Effector memory CD8-positive, alpha-beta T cell (primary cell): ENCODE results near the gene RASSF4.

ENCODE experiments used
- ATAC-seq: fragments of 150-1000 bp; cut with Tn5 transposase; replicated peaks from 2 replicates; pipeline ENCODE4 v1.10.0; 2021; ENCODE audit warnings: mild to moderate bottlenecking, moderate library complexity
- DNase-seq, 3 experiments: peaks; one replicate each; pipeline ENCODE4 v3.0.0; 2021
- H3K27ac Mint-ChIP-seq, 2 donors: one replicate each; pipeline ENCODE4 v1.8.0; 2022; ENCODE audit warnings: mild to moderate bottlenecking in 2 of 2, mixed read lengths in 2 of 2, moderate library complexity in 2 of 2
- H3K27me3 Mint-ChIP-seq, 2 donors: one replicate each; pipeline ENCODE4 v1.8.0; 2022; ENCODE audit warnings: mixed read lengths in 2 of 2
- H3K36me3 Mint-ChIP-seq: one replicate; pipeline ENCODE4 v1.8.0; 2022; ENCODE audit warnings: mild to moderate bottlenecking, moderate library complexity, mixed read lengths; ENCODE audit not compliant: insufficient read depth
- H3K4me1 Mint-ChIP-seq, 2 donors: one replicate each; pipeline ENCODE4 v1.8.0; 2022; ENCODE audit warnings: low read depth in 2 of 2, mixed read lengths in 2 of 2
- H3K4me3 Mint-ChIP-seq, 2 donors: one replicate each; pipeline ENCODE4 v1.8.0; 2022; ENCODE audit warnings: mild to moderate bottlenecking in 2 of 2, mixed read lengths in 2 of 2, moderate library complexity in 2 of 2
- H3K9me3 Mint-ChIP-seq, 2 donors: one replicate each; pipeline ENCODE4 v1.8.0; 2022; ENCODE audit warnings: mixed read lengths in 2 of 2
- total RNA-seq, 9 experiments: gene quantifications; one replicate each; lab custom pipeline; 2026; lab: John Stamatoyannopoulos, UW

Gene RASSF4
- total RNA-seq = 0.20 to 16.1 (median 1.1) reads per million in 9 experiments

DNA sequence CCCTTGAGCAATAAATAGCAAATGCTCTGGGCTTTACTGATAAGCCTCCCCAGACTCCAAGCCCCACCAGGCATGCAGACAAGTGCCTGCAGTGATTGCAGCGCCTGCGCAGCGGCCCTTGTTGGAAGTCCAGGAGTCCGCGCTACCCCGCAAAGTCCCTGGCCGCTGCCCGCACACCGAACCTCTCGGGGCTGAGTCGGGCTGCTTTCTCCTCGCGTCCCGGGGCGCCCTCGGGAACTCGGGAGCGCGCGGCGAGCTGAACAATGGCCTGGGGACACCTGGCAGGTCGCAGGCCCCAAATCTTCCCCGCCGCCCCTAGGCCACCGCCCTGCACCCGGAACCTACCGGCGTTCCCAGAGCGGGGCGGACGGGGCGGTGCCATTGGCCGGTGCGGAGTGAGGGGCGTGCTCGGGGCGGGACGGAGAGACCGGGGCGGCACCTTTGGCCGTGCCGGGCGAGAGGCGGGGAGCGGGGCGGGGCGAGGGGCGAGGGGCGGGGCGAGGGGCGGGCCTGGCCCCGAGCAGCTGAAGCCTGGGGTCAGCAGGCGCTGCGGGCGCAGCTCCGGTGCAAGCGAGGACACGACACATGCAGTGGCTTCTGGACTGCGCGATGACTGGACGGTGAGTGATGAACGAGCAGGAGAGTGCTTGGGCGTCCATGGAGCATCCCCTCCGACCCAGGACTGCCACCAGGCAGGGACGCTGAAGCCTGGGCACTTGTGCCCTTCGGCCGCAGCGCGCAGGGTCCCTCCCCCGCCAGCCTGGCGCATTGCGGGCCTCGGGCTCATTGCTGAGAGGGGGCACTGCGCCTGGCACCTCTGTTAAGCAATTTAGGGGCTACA, at the start of gene RASSF4:
Gene RASSF4 (plus strand): TSS at position 556 of the 841 bp plus-strand sequence. CDS start 10,401 bp downstream, outside the sequence.
- peaks cover 14% of the 10 kb centered on the region for H3K36me3 Mint-ChIP-seq
- peaks cover 0 to 7% of the 10 kb centered on the region in 2 donors for H3K27me3 Mint-ChIP-seq
- no peaks in the 10 kb centered on the region for H3K9me3 Mint-ChIP-seq
- H3K4me1 Mint-ChIP-seq = peaks cover 33 to 43% of the 10 kb centered on the region in 2 donors
- ATAC-seq = peak; percentile 99
- H3K27ac Mint-ChIP-seq = peak within 1 kb of the TSS; percentile 78 to 86
- peak; percentile 89 to 91 (median 89) for DNase-seq
- peak within 1 kb of the TSS; percentile 83 to 85 for H3K4me3 Mint-ChIP-seq

DNA sequence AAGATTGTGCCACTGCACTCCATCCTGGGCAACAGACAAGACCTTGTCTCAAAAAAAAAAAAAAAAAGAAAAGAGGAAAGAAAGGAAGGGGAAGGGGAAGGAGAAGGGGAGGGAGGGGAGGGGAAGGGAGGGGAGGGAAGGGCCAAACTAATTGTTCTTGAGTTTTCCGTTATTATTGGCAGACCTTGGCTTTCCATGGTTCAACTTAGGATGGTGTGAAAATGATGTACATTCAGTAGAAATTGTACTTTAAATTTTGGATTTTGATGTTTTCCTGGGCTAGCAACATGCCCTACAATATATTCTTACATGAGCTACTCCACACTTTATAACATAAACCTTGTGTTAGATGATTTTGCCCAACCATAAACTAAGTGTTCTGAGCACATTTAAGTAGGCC, 49.7 kb upstream of the RASSF4 start:
- no peaks in the 10 kb centered on the region for H3K9me3 Mint-ChIP-seq
- DNase-seq (no peak), ATAC-seq (no peak)
- H3K36me3 Mint-ChIP-seq = no peaks in the 10 kb centered on the region
- no peak overlapping the region for H3K27ac Mint-ChIP-seq
- H3K4me1 Mint-ChIP-seq = peaks cover 8 to 12% of the 10 kb centered on the region in 2 donors
- no peak overlapping the region for H3K4me3 Mint-ChIP-seq
- peaks cover 17 to 21% of the 10 kb centered on the region in 2 donors for H3K27me3 Mint-ChIP-seq

GRCh38 chr10:44910602-44911001, 49.0 kb upstream of the RASSF4 start:
- H3K4me1 Mint-ChIP-seq = peaks cover 8 to 12% of the 10 kb centered on the region in 2 donors
- H3K27ac Mint-ChIP-seq = no peak overlapping the region
- H3K4me3 Mint-ChIP-seq = no peak overlapping the region
- no peaks in the 10 kb centered on the region for H3K9me3 Mint-ChIP-seq
- no peaks in the 10 kb centered on the region for H3K36me3 Mint-ChIP-seq
- peaks cover 17 to 25% of the 10 kb centered on the region in 2 donors for H3K27me3 Mint-ChIP-seq
- no peak for ATAC-seq
- no peak for DNase-seq

GRCh38 chr10:44911081-44911540, 48.5 kb upstream of the RASSF4 start, which contains the start of gene TMEM72:
TMEM72 (plus strand) TSS chr10:44911337; CDS start chr10:44911513, 176 bp downstream.
- no peak within 1 kb of the TSS for H3K27ac Mint-ChIP-seq
- H3K27me3 Mint-ChIP-seq = peaks cover 17 to 30% of the 10 kb centered on the region in 2 donors
- no peak for DNase-seq
- peaks cover 8 to 12% of the 10 kb centered on the region in 2 donors for H3K4me1 Mint-ChIP-seq
- no peak within 1 kb of the TSS for H3K4me3 Mint-ChIP-seq
- H3K9me3 Mint-ChIP-seq = no peaks in the 10 kb centered on the region
- no peaks in the 10 kb centered on the region for H3K36me3 Mint-ChIP-seq
- ATAC-seq = no peak

- Mint-ChIP-seq H3K4me3 (no peak overlapping the region), H3K27me3 (peaks cover 18 to 36% of the 10 kb centered on the region in 2 donors), H3K27ac (no peak overlapping the region), H3K36me3 (no peaks in the 10 kb centered on the region), H3K9me3 (no peaks in the 10 kb centered on the region), H3K4me1 (peaks cover 8 to 12% of the 10 kb centered on the region in 2 donors)
- DNase-seq (no peak), ATAC-seq (no peak)
Observed at GRCh38 chr10:44911951-44912350, 47.7 kb upstream of the RASSF4 start.

DNA sequence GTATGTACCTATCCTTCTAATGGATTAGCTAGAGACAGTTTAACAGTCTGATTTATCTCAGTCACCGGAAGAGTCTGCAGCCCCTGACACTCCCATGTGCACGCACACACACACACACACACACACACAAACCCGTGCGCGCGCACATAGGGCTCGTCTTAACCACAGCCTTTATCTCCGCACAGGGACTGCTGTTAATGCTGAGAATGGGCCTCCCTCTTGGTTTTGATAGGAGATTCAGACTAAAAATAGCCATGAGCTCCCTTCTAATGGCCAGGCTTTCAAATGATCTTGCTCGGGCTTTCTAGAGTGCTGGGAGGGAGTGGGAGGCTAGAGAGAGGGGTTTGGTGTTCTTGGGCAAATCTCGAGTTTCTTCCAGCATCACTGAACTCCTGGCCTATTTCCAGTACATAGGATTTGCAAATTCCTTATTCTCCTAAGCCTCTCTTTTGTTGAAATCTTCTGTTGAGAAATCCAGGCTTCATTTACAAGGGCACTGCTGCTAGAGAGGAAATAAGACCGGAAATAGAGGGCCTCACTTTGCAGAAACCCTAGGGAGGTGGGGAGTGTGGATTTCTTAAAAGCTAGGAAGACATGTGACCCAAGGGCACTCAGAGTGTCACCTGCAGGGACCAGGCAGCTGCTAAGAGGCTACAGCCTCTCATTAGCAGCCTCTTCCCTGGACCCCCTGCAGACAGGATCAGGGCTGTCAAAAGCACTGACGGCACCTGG, 46.1 kb upstream of the RASSF4 start:
- ATAC-seq (no peak), DNase-seq (no peak)
- Mint-ChIP-seq H3K4me1 (peaks cover 8 to 12% of the 10 kb centered on the region in 2 donors), H3K36me3 (no peaks in the 10 kb centered on the region), H3K9me3 (no peaks in the 10 kb centered on the region), H3K27me3 (peaks cover 13 to 38% of the 10 kb centered on the region in 2 donors), H3K4me3 (peak overlapping the region in 1 of 2 donors; percentile 17), H3K27ac (no peak overlapping the region)

- ATAC-seq (no peak), DNase-seq (no peak)
- Mint-ChIP-seq H3K4me1 (peaks cover 8 to 12% of the 10 kb centered on the region in 2 donors), H3K9me3 (no peaks in the 10 kb centered on the region), H3K27ac (no peak overlapping the region), H3K27me3 (peaks cover 8 to 33% of the 10 kb centered on the region in 2 donors), H3K4me3 (no peak overlapping the region), H3K36me3 (no peaks in the 10 kb centered on the region)
Observed at GRCh38 chr10:44914891-44915290, 44.7 kb upstream of the RASSF4 start.

GRCh38 chr10:44916429-44916828, 43.2 kb upstream of the RASSF4 start:
- H3K36me3 Mint-ChIP-seq = no peaks in the 10 kb centered on the region
- no peak for ATAC-seq
- H3K27ac Mint-ChIP-seq = no peak overlapping the region
- H3K9me3 Mint-ChIP-seq = no peaks in the 10 kb centered on the region
- peaks cover 15 to 39% of the 10 kb centered on the region in 2 donors for H3K27me3 Mint-ChIP-seq
- DNase-seq = no peak
- peaks cover 8 to 12% of the 10 kb centered on the region in 2 donors for H3K4me1 Mint-ChIP-seq
- H3K4me3 Mint-ChIP-seq = no peak overlapping the region

- no peak for ATAC-seq
- Mint-ChIP-seq H3K4me1 (peaks cover 8 to 12% of the 10 kb centered on the region in 2 donors), H3K9me3 (no peaks in the 10 kb centered on the region), H3K36me3 (no peaks in the 10 kb centered on the region), H3K27me3 (peaks cover 15 to 39% of the 10 kb centered on the region in 2 donors), H3K27ac (no peak overlapping the region), H3K4me3 (no peak overlapping the region)
- no peak for DNase-seq
Observed at GRCh38 chr10:44917848-44918247, 41.8 kb upstream of the RASSF4 start.

- peaks cover 15 to 38% of the 10 kb centered on the region in 2 donors for H3K27me3 Mint-ChIP-seq
- H3K9me3 Mint-ChIP-seq = no peaks in the 10 kb centered on the region
- H3K4me1 Mint-ChIP-seq = no peaks in the 10 kb centered on the region
- H3K27ac Mint-ChIP-seq = no peak overlapping the region
- no peaks in the 10 kb centered on the region for H3K36me3 Mint-ChIP-seq
- ATAC-seq (no peak), DNase-seq (no peak)
- H3K4me3 Mint-ChIP-seq = no peak overlapping the region
Observed at GRCh38 chr10:44920252-44920651, 39.4 kb upstream of the RASSF4 start.

DNA sequence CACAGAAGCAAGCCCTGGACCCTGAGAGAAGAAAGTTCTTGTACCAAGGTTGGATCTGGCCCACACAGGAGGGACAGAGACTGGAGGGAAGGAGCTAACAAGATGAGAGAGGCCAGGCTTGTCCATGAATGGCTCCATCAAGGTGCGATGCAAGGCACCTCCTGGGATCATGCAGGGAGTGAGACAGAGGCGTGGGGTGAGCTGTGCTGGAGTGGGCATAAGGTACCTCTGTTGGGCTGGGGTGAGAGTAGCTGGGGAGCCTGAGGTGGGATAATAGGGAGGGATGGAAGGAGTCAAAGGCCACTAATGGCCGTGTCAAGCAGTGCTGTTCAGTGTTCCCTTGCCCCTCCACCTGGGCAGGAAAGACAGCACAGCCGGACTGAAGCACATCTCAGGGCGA, 38.5 kb upstream of the RASSF4 start:
- Mint-ChIP-seq H3K4me3 (no peak overlapping the region), H3K9me3 (no peaks in the 10 kb centered on the region), H3K36me3 (no peaks in the 10 kb centered on the region), H3K27ac (no peak overlapping the region), H3K4me1 (no peaks in the 10 kb centered on the region), H3K27me3 (peaks cover 15 to 30% of the 10 kb centered on the region in 2 donors)
- ATAC-seq (no peak), DNase-seq (no peak)

- Mint-ChIP-seq H3K9me3 (no peaks in the 10 kb centered on the region), H3K27ac (no peak overlapping the region), H3K4me3 (no peak overlapping the region), H3K36me3 (no peaks in the 10 kb centered on the region), H3K4me1 (no peaks in the 10 kb centered on the region), H3K27me3 (peaks cover 15 to 28% of the 10 kb centered on the region in 2 donors)
- DNase-seq = no peak
- no peak for ATAC-seq
Observed at GRCh38 chr10:44921506-44921905, 38.1 kb upstream of the RASSF4 start.

DNA sequence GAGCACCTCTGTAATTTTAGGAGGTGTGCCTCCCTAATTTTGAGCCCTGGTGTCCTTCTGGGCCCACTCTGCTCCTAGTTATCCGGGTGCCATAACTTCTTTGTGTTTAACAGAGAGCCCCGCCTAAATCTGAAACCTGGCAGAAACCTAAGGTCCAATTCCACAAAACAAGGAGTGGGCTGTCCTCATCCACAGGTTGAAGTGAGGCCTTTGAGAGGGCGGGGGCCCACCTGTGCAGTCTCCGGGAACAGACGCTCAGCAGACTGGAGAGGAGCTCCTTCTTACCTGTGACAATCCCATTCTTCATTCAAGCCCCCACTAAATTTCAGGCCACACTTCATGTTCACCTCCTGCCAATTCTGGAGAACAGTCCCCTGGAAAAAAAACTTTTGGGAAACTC, 37.6 kb upstream of the RASSF4 start:
- ATAC-seq (no peak), DNase-seq (no peak)
- Mint-ChIP-seq H3K27me3 (peaks cover 13 to 23% of the 10 kb centered on the region in 2 donors), H3K4me1 (no peaks in the 10 kb centered on the region), H3K9me3 (no peaks in the 10 kb centered on the region), H3K36me3 (no peaks in the 10 kb centered on the region), H3K27ac (no peak overlapping the region), H3K4me3 (no peak overlapping the region)
